ENCODE results near the gene AMOTL1.

Gene AMOTL1

GRCh38 chr11:94882931-94883330 lies 114.8 kb downstream of the AMOTL1 start:
- no peak for TF ChIP-seq CTCF (IDR thresholded peaks at IDR 0.05; ENCODE audit: extremely low read depth, insufficient read depth, missing control alignments)
- in situ Hi-C loops (cut with MboI; ENCODE audit: low pct_unique_long_range_greater_than_20kb, low sequenced_read_pairs, unreplicated experiment), result no loop called here
- no peak for DNase-seq (ENCODE audit: low spot score)

- DNase-seq (ENCODE audit: low spot score), result no peak
- TF ChIP-seq CTCF (IDR thresholded peaks at IDR 0.05; ENCODE audit: extremely low read depth, insufficient read depth, missing control alignments), result no peak
- in situ Hi-C loops (cut with MboI; ENCODE audit: low pct_unique_long_range_greater_than_20kb, low sequenced_read_pairs, unreplicated experiment), result no loop called here
These were observed 115.7 kb downstream of the AMOTL1 start for GRCh38 chr11:94883878-94884277.

GRCh38 chr11:94884376-94884775 lies 116.2 kb downstream of the AMOTL1 start:
- DNase-seq (ENCODE audit: low spot score), result no peak
- in situ Hi-C loops (cut with MboI; ENCODE audit: low pct_unique_long_range_greater_than_20kb, low sequenced_read_pairs, unreplicated experiment), result no loop called here
- TF ChIP-seq CTCF (IDR thresholded peaks at IDR 0.05; ENCODE audit: extremely low read depth, insufficient read depth, missing control alignments), result no peak

GRCh38 chr11:94885133-94885532 lies 117.0 kb downstream of the AMOTL1 start:
- in situ Hi-C loops (cut with MboI; ENCODE audit: low pct_unique_long_range_greater_than_20kb, low sequenced_read_pairs, unreplicated experiment), result no loop called here
- no peak for TF ChIP-seq CTCF (IDR thresholded peaks at IDR 0.05; ENCODE audit: extremely low read depth, insufficient read depth, missing control alignments)
- DNase-seq (ENCODE audit: low spot score), result no peak

GRCh38 chr11:94885581-94885980 lies 117.4 kb downstream of the AMOTL1 start:
- no peak for TF ChIP-seq CTCF (IDR thresholded peaks at IDR 0.05; ENCODE audit: extremely low read depth, insufficient read depth, missing control alignments)
- in situ Hi-C loops (cut with MboI; ENCODE audit: low pct_unique_long_range_greater_than_20kb, low sequenced_read_pairs, unreplicated experiment), result no loop called here
- no peak for DNase-seq (ENCODE audit: low spot score)

- in situ Hi-C loops (cut with MboI; ENCODE audit: low pct_unique_long_range_greater_than_20kb, low sequenced_read_pairs, unreplicated experiment), result no loop called here
- no peak for TF ChIP-seq CTCF (IDR thresholded peaks at IDR 0.05; ENCODE audit: extremely low read depth, insufficient read depth, missing control alignments)
- DNase-seq (ENCODE audit: low spot score), result no peak
These were observed 120.0 kb downstream of the AMOTL1 start for GRCh38 chr11:94888204-94888603.

- DNase-seq (ENCODE audit: low spot score), result no peak
- in situ Hi-C loops (cut with MboI; ENCODE audit: low pct_unique_long_range_greater_than_20kb, low sequenced_read_pairs, unreplicated experiment), result no loop called here
- no peak for TF ChIP-seq CTCF (IDR thresholded peaks at IDR 0.05; ENCODE audit: extremely low read depth, insufficient read depth, missing control alignments)
These were observed 127.3 kb downstream of the AMOTL1 start for GRCh38 chr11:94895451-94895850.
